ENCODE results near the gene H2AZ2.
A peak's percentile ranks its signal among the peaks of the same experiment; 100 is the strongest.
"Not testable (repeated sequence)": the region's sequence is repeated elsewhere in the genome, so short reads cannot be mapped to it uniquely, and the experiment has no call there.

The H2AZ2 gene

GRCh38 chr7:44870336-44870735, 22.4 kb upstream of the H2AZ2 start:
- DNase-seq, result not testable (repeated sequence)

GRCh38 chr7:44867073-44867995, 19.4 kb upstream of the H2AZ2 start:
- no peak for DNase-seq

- not testable (repeated sequence) for DNase-seq
These were observed 14.1 kb upstream of the H2AZ2 start for GRCh38 chr7:44861949-44862348.

GRCh38 chr7:44858161-44858560, 10.3 kb upstream of the H2AZ2 start:
- no peak for DNase-seq

- no peak for DNase-seq
These were observed 6.9 kb upstream of the H2AZ2 start for GRCh38 chr7:44854644-44855364.

- DNase-seq, result no peak
These were observed 5.5 kb upstream of the H2AZ2 start for GRCh38 chr7:44853391-44853790.

GRCh38 chr7:44852590-44852989, 4.7 kb upstream of the H2AZ2 start:
- no peak for DNase-seq

GRCh38 chr7:44849885-44850544, 2.1 kb upstream of the H2AZ2 start:
- DNase-seq, result no peak

GRCh38 chr7:44849259-44849884, 1.5 kb upstream of the H2AZ2 start:
- DNase-seq, result no peak

GRCh38 chr7:44847509-44847919, 373 bp downstream of the H2AZ2 start:
- peak; percentile 88 for DNase-seq

GRCh38 chr7:44846816-44847508, 925 bp downstream of the H2AZ2 start:
- DNase-seq, result no peak

- not testable (repeated sequence) for DNase-seq
These were observed 1.5 kb downstream of the H2AZ2 start for GRCh38 chr7:44846390-44846789.

GRCh38 chr7:44845451-44845850, 2.4 kb downstream of the H2AZ2 start:
- DNase-seq, result no peak

GRCh38 chr7:44843440-44843839, 4.4 kb downstream of the H2AZ2 start:
- DNase-seq, result not testable (repeated sequence)

GRCh38 chr7:44842675-44843074, 5.2 kb downstream of the H2AZ2 start:
- not testable (repeated sequence) for DNase-seq

GRCh38 chr7:44838751-44839150, 9.1 kb downstream of the H2AZ2 start:
- no peak for DNase-seq

- DNase-seq, result no peak
These were observed 20.3 kb downstream of the H2AZ2 start for GRCh38 chr7:44827567-44827966.

- DNase-seq, result no peak
These were observed 22.9 kb downstream of the H2AZ2 start for GRCh38 chr7:44824894-44825526.

- no peak for DNase-seq
These were observed 24.6 kb downstream of the H2AZ2 start for GRCh38 chr7:44823255-44823781.

GRCh38 chr7:44819292-44819691, 28.6 kb downstream of the H2AZ2 start:
- no peak for DNase-seq

GRCh38 chr7:44814919-44815318, 33.0 kb downstream of the H2AZ2 start:
- no peak for DNase-seq

GRCh38 chr7:44811571-44811970, 36.3 kb downstream of the H2AZ2 start:
- no peak for DNase-seq

Measured in NCI-H510A treated with DMSO at 0.1 percent for 48 hours (cell line).